MM.1S (cell line): ENCODE results near the gene C19orf67.
A peak's percentile ranks its signal among the peaks of the same experiment; 100 is the strongest.

ENCODE experiments used
- DNase-seq: peaks from one replicate; pipeline ENCODE4 v3.0.0-alpha.2; 2015
- H2AFZ ChIP-seq: fragments of 300-600 bp; sonication (generic); 2 replicates; pipeline ENCODE4 v1.6.0; 2016; ENCODE audit warnings: antibody characterized with exemption, low read length
- H3F3A ChIP-seq: fragments of 300-600 bp; sonication (generic); 2 replicates; pipeline ENCODE4 v1.6.1; 2016; ENCODE audit warnings: mild to moderate bottlenecking, antibody characterized with exemption, low read length, moderate library complexity, mixed read lengths; ENCODE audit not compliant: insufficient read depth
- H3K27ac ChIP-seq: fragments of 300-600 bp; sonication (generic); 2 replicates; pipeline ENCODE4 v1.5.1; 2016; ENCODE audit warnings: mild to moderate bottlenecking, low read length
- H3K27me3 ChIP-seq: fragments of 300-600 bp; sonication (generic); replicated peaks from 2 replicates; pipeline ENCODE4 v1.6.0; 2016; ENCODE audit warnings: low read length; ENCODE audit not compliant: insufficient read depth
- H3K36me3 ChIP-seq: fragments of 300-600 bp; sonication (generic); replicated peaks from 2 replicates; pipeline ENCODE4 v1.6.1; 2016; ENCODE audit warnings: mild to moderate bottlenecking, low read length, mixed read lengths; ENCODE audit not compliant: insufficient read depth
- H3K4me1 ChIP-seq: fragments of 300-600 bp; sonication (generic); 2 replicates; pipeline ENCODE4 v1.6.1; 2016; ENCODE audit warnings: low read length, mixed read lengths
- H3K4me2 ChIP-seq: fragments of 300-600 bp; sonication (generic); 2 replicates; pipeline ENCODE4 v1.6.0; 2016; ENCODE audit warnings: low read depth, low read length
- H3K4me3 ChIP-seq: fragments of 300-600 bp; sonication (generic); 2 replicates; pipeline ENCODE4 v1.5.1; 2016; ENCODE audit warnings: low read length, mixed read lengths
- H3K79me2 ChIP-seq: fragments of 300-600 bp; sonication (generic); 2 replicates; pipeline ENCODE4 v1.6.1; 2016; ENCODE audit warnings: mixed run types, low read length, mixed read lengths
- H3K9ac ChIP-seq: fragments of 300-600 bp; sonication (generic); 2 replicates; pipeline ENCODE4 v1.6.1; 2016; ENCODE audit warnings: low read length, mixed read lengths
- H3K9me2 ChIP-seq: fragments of 300-600 bp; sonication (generic); replicated peaks from 2 replicates; pipeline ENCODE4 v1.6.1; 2016; ENCODE audit warnings: mild to moderate bottlenecking, low read length, mixed read lengths; ENCODE audit not compliant: insufficient read depth
- H3K9me3 ChIP-seq: fragments of 300-600 bp; sonication (generic); replicated peaks from 2 replicates; pipeline ENCODE4 v1.6.1; 2016; ENCODE audit warnings: mild to moderate bottlenecking, low read length, mixed read lengths; ENCODE audit not compliant: insufficient read depth
- H4K20me1 ChIP-seq: fragments of 300-600 bp; sonication (generic); 2 replicates; pipeline ENCODE4 v1.6.1; 2016; ENCODE audit warnings: mild to moderate bottlenecking, low read length, moderate library complexity, mixed read lengths; ENCODE audit not compliant: insufficient read depth
- EZH2 ChIP-seq: fragments of 300-600 bp; sonication (generic); optimal IDR thresholded peaks from 2 replicates; pipeline ENCODE3; 2017; ENCODE audit warnings: low read depth, mild to moderate bottlenecking, antibody characterized with exemption, low read length, mixed read lengths
- EZH2phosphoT487 ChIP-seq: fragments of 300-600 bp; sonication (generic); IDR thresholded peaks from 2 replicates; pipeline ENCODE4 v1.6.1; 2018; ENCODE audit warnings: antibody characterized with exemption, low read length
- TF ChIP-seq, protein P1 (sequence below): fragments of 300-600 bp; sonication (generic); IDR thresholded peaks from 2 replicates; pipeline ENCODE4 v1.5.1; 2016; ENCODE audit warnings: antibody characterized with exemption, low read length, mixed read lengths

C19orf67 gene

DNA sequence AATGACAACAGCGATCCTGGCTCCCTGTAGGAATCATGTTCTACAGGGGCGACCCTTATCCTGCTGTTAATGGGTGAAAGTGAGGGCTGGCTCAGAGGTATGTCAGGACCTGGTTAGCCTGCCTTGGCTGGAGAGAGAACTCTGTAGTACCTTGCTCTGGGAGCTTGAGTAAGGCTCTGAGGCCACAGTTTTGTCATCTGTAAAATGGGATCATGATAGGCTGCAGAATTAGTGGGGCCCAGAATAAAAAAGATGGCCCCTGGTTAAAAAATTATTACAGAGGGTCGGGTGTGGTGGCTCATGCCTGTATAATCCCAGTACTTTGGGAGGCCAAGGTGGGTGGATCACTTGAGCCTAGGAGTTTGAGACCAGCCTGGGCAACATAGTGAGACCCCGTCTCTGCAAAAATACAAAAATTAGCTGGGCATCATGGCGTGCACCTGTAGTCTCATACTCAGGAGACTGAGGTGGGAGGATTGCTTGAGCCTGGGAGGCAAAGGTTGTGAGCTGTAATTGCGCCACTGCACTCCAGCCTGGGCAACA is 15.5 kb upstream of the C19orf67 start:
- Histone ChIP-seq H2AFZ (no peak overlapping the region), H3K79me2 (no peaks in the 10 kb centered on the region), H3K9me2 (no peaks in the 10 kb centered on the region), H3K4me1 (peaks cover 19% of the 10 kb centered on the region), H3K9ac (no peak overlapping the region), H3K27me3 (no peaks in the 10 kb centered on the region), H3F3A (peaks cover 22% of the 10 kb centered on the region), H3K4me2 (no peak overlapping the region), H3K36me3 (no peaks in the 10 kb centered on the region), H4K20me1 (no peaks in the 10 kb centered on the region), H3K9me3 (no peaks in the 10 kb centered on the region), H3K4me3 (no peak overlapping the region), H3K27ac (no peak overlapping the region)
- TF ChIP-seq, protein P1, sequence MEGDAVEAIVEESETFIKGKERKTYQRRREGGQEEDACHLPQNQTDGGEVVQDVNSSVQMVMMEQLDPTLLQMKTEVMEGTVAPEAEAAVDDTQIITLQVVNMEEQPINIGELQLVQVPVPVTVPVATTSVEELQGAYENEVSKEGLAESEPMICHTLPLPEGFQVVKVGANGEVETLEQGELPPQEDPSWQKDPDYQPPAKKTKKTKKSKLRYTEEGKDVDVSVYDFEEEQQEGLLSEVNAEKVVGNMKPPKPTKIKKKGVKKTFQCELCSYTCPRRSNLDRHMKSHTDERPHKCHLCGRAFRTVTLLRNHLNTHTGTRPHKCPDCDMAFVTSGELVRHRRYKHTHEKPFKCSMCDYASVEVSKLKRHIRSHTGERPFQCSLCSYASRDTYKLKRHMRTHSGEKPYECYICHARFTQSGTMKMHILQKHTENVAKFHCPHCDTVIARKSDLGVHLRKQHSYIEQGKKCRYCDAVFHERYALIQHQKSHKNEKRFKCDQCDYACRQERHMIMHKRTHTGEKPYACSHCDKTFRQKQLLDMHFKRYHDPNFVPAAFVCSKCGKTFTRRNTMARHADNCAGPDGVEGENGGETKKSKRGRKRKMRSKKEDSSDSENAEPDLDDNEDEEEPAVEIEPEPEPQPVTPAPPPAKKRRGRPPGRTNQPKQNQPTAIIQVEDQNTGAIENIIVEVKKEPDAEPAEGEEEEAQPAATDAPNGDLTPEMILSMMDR, result no peak
- TF ChIP-seq EZH2 (no peak), EZH2phosphoT487 (no peak)
- no peak for DNase-seq

DNA sequence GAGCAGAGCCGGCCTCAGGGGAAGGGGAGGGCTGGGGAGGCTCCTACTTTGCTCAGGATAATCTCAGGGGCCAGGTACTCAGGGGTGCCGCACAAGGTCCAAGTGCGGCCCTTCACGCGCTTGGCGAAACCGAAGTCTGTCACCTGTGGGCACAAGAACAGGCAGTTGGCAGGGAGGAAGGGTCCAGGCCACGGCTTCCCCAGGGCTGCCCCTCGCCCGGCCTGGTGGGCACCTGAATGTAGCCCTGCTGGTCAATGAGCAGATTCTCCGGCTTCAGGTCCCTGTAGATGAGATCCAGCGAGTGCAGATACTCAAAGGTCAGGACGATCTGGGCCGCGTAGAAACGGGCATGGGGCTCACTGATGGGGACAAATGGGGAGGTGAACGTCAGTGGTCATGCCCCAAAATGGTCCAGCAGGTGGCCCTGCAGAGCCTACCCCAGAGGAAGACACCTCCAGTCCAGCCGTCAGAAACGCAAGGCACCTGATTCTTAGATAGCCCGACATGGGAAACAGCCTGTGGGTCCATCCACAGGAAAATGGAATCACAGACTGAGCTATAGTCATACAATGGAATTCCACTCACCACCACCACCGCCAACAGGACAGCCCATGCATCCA is 12.1 kb upstream of the C19orf67 start:
- Histone ChIP-seq H3K79me2 (no peaks in the 10 kb centered on the region), H3K4me2 (no peak overlapping the region), H3F3A (peaks cover 7% of the 10 kb centered on the region), H3K9ac (no peak overlapping the region), H3K9me3 (no peaks in the 10 kb centered on the region), H2AFZ (no peak overlapping the region), H3K4me3 (no peak overlapping the region), H4K20me1 (no peaks in the 10 kb centered on the region), H3K4me1 (peaks cover 7% of the 10 kb centered on the region), H3K27me3 (no peaks in the 10 kb centered on the region), H3K27ac (no peak overlapping the region), H3K36me3 (no peaks in the 10 kb centered on the region), H3K9me2 (no peaks in the 10 kb centered on the region)
- TF ChIP-seq EZH2, result no peak
- TF ChIP-seq, protein P1, result 0 out of 2 replicates have a peak, but pooled peaks have one; percentile 6
- DNase-seq, result no peak

DNA sequence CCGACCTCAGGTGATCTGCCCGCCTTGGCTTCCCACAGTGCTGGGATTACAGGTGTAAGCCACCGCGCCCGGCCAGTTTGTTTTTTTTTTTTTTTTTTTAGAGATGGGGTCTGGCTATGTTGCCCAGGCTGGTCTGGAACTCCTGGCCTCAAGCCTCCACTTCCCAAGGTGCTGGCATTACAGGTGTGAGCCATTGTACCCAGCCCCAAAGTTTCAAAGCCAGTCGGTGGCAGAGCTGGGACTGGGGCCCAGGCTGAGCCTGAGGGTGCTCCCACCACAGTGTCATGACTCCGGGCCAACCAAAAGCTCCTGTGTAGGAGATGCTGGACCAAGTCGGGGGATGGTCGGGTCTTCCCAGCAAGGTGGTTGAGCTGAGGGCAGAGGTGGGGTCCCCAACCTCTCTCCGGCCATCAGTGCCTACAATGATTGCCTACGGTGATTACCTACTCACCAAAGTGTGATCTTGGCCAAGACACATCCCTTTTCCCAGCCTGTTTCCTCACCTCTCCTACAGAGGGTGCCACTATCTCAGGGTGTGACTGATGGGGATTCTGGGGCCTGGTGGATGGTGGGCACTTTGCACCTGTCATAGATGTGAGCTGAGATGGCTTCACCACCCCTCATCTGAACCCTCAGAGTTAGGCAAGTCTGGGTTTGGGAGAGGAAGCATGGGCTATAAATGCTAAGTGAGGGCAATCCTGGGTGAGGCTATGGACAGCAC is 10.8 kb upstream of the C19orf67 start:
- no peak overlapping the region for H3K4me2 ChIP-seq
- no peaks in the 10 kb centered on the region for H3K9me2 ChIP-seq
- H3K36me3 ChIP-seq, result no peaks in the 10 kb centered on the region
- no peaks in the 10 kb centered on the region for H4K20me1 ChIP-seq
- no peak overlapping the region for H3K27ac ChIP-seq
- DNase-seq, result no peak
- no peak overlapping the region for H3K4me3 ChIP-seq
- no peaks in the 10 kb centered on the region for H3K79me2 ChIP-seq
- TF ChIP-seq, protein P1, result no peak
- TF ChIP-seq EZH2phosphoT487, result no peak
- no peak for TF ChIP-seq EZH2
- no peaks in the 10 kb centered on the region for H3K27me3 ChIP-seq
- H3F3A ChIP-seq, result no peaks in the 10 kb centered on the region; the same call in 1 of the 2 replicates
- H2AFZ ChIP-seq, result no peak overlapping the region
- no peaks in the 10 kb centered on the region for H3K9me3 ChIP-seq
- no peak overlapping the region for H3K9ac ChIP-seq
- peaks cover 3% of the 10 kb centered on the region; the same call in 1 of the 2 replicates for H3K4me1 ChIP-seq
